CD4-positive, alpha-beta T cell (primary cell): ENCODE measurements around the gene IL4R. TPM values are rescaled to one million over a fixed set of nuclear protein-coding genes. Genes with fewer than 3 reads are reported as not detected.

Experiments
- ATAC-seq: fragments of 200-7000 bp; cut with Tn5 transposase; one replicate; pipeline ENCODE4 v1.10.0; 2022; ENCODE audit warnings: mild to moderate bottlenecking; ENCODE audit not compliant: poor library complexity
- CTCF ChIA-PET: fragments of 350-600 bp; sonication (Branson Sonifier 250); formaldehyde crosslinking; loops from one replicate; lab custom pipeline; 2021; ENCODE audit warnings: antibody characterized with exemption, inconsistent platforms; lab: Charles Lee
- POLR2A ChIA-PET: fragments of 350-600 bp; sonication (Branson Sonifier 250); formaldehyde crosslinking; loops from one replicate; lab custom pipeline; 2021; ENCODE audit warnings: antibody characterized with exemption, inconsistent platforms; lab: Charles Lee
- DNase-seq, 14 experiments: peaks; one replicate each; pipeline ENCODE4 v3.0.0-alpha.2; 2013 to 2020; ENCODE audit warnings: mixed read lengths in 2 of 14
- H3K27ac ChIP-seq, 2 donors: one replicate each; pipeline versions ENCODE4 v1.5.1 to v1.7.0; 2013; ENCODE audit warnings: low read length in 2 of 2, low read depth in 1 of 2, mild to moderate bottlenecking in 1 of 2
- H3K27me3 ChIP-seq, 2 experiments: 1 replicate in 1 of 2; 2 replicates in 1 of 2; pipeline versions ENCODE4 v1.6.1 to v1.7.0; 2013; ENCODE audit warnings: low read length in 2 of 2, control low read depth in 1 of 2, mild to moderate bottlenecking in 1 of 2, moderate library complexity in 1 of 2; ENCODE audit not compliant: insufficient read depth in 2 of 2, control insufficient read depth in 1 of 2
- H3K36me3 ChIP-seq: one replicate; pipeline ENCODE4 v1.6.1; 2013; ENCODE audit warnings: low read length, control low read depth; ENCODE audit not compliant: insufficient read depth
- H3K4me1 ChIP-seq: one replicate; pipeline ENCODE4 v1.6.1; 2013; ENCODE audit warnings: low read length, control low read depth; ENCODE audit not compliant: insufficient read depth
- H3K4me3 ChIP-seq: one replicate; pipeline ENCODE4 v1.5.1; 2013; ENCODE audit warnings: mild to moderate bottlenecking, low read length, moderate library complexity
- H3K9me3 ChIP-seq, 2 experiments: 1 replicate in 1 of 2; 2 replicates in 1 of 2; pipeline versions ENCODE4 v1.6.1 to v1.7.0; 2013; ENCODE audit warnings: low read length in 2 of 2, mild to moderate bottlenecking in 2 of 2, control low read depth in 1 of 2, moderate library complexity in 1 of 2; ENCODE audit not compliant: control insufficient read depth in 1 of 2, insufficient read depth in 1 of 2
- H3K27ac Mint-ChIP-seq: one replicate; pipeline ENCODE4 v1.8.0; 2020; ENCODE audit warnings: mixed read lengths
- H3K27me3 Mint-ChIP-seq: one replicate; pipeline ENCODE4 v1.8.0; 2021; ENCODE audit warnings: mixed read lengths
- H3K36me3 Mint-ChIP-seq: one replicate; pipeline ENCODE4 v1.8.0; 2021; ENCODE audit warnings: low read depth, mixed read lengths
- H3K4me1 Mint-ChIP-seq: one replicate; pipeline ENCODE4 v1.8.0; 2021; ENCODE audit warnings: low read depth, mixed read lengths
- H3K4me3 Mint-ChIP-seq: one replicate; pipeline ENCODE4 v1.8.0; 2020; ENCODE audit warnings: mild to moderate bottlenecking, mixed read lengths
- H3K9me3 Mint-ChIP-seq: one replicate; pipeline ENCODE4 v1.8.0; 2020; ENCODE audit warnings: mixed read lengths
- intact Hi-C, 2 experiments: fragments of 100-400 bp; cut with DNase I in 1 of 2; cut with micrococcal nuclease in 1 of 2; formaldehyde crosslinking; loops; one replicate each; pipeline versions ENCODE4 v1.15.1 to v1.9.0; 2023 to 2025; cut with DNase I, micrococcal nuclease
- total RNA-seq, 174 experiments: library from RNA in 2 of 174; stranded (reverse) in 2 of 174; gene quantifications; one replicate each; pipeline ENCODE4 v1.2.3 and lab custom pipeline; 2021 to 2026
- TF ChIP-seq, protein P1 (sequence below): fragments of 200-600 bp; IDR thresholded peaks from one replicate; pipeline ENCODE4 v1.8.0; 2022; ENCODE audit warnings: antibody characterized with exemption, mild to moderate bottlenecking

IL4R gene
- total RNA-seq, 2 experiments from 2014 or later: 145 to 147 TPM

DNA sequence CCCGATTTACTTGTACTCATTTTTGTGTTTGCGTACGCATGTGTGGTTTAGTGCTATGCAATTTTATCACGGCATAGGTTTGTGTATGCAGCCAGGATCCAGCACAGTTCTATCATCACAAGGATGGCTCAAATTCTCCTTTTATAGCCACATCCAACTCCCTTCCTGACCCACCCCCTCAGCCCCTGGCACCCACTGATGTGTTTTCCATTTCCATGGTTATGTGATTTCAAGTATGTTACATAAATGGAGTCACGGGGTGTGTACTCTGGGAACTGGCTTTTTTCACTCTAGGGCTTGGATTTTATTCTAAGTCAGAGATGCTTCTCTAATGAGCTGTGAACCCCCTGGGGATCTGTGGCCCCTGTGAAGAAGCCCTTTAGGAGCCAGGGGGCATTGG is 16.8 kb downstream of the IL4R start:
- Mint-ChIP-seq H3K9me3 (no peaks in the 10 kb centered on the region), H3K27me3 (no peaks in the 10 kb centered on the region), H3K27ac (peak overlapping the region; percentile 74), H3K4me1 (peaks cover 91% of the 10 kb centered on the region), H3K4me3 (peak overlapping the region; percentile 38), H3K36me3 (peaks cover 81% of the 10 kb centered on the region)
- CTCF ChIA-PET: interaction anchor here (4.1 kb wide), 1 partner anchor 96 kb away, joined by 21 read pairs; no protein-coding TSS in a partner anchor
- Histone ChIP-seq H3K9me3 (no peaks in the 10 kb centered on the region), H3K27ac (peak overlapping the region in 1 of 2 donors; percentile 10), H3K27me3 (no peaks in the 10 kb centered on the region), H3K36me3 (peaks cover 55% of the 10 kb centered on the region), H3K4me3 (no peak overlapping the region), H3K4me1 (peaks cover 57% of the 10 kb centered on the region)
- POLR2A ChIA-PET: interaction anchor here (1.0 to 2.0 kb wide), 2 partner anchors 10 to 37 kb away, joined by 3 to 6 read pairs; no protein-coding TSS in a partner anchor
- intact Hi-C loops: no loop called here
- DNase-seq (no peak), ATAC-seq (no peak)
- TF ChIP-seq, protein P1, sequence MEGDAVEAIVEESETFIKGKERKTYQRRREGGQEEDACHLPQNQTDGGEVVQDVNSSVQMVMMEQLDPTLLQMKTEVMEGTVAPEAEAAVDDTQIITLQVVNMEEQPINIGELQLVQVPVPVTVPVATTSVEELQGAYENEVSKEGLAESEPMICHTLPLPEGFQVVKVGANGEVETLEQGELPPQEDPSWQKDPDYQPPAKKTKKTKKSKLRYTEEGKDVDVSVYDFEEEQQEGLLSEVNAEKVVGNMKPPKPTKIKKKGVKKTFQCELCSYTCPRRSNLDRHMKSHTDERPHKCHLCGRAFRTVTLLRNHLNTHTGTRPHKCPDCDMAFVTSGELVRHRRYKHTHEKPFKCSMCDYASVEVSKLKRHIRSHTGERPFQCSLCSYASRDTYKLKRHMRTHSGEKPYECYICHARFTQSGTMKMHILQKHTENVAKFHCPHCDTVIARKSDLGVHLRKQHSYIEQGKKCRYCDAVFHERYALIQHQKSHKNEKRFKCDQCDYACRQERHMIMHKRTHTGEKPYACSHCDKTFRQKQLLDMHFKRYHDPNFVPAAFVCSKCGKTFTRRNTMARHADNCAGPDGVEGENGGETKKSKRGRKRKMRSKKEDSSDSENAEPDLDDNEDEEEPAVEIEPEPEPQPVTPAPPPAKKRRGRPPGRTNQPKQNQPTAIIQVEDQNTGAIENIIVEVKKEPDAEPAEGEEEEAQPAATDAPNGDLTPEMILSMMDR: no peak

DNA sequence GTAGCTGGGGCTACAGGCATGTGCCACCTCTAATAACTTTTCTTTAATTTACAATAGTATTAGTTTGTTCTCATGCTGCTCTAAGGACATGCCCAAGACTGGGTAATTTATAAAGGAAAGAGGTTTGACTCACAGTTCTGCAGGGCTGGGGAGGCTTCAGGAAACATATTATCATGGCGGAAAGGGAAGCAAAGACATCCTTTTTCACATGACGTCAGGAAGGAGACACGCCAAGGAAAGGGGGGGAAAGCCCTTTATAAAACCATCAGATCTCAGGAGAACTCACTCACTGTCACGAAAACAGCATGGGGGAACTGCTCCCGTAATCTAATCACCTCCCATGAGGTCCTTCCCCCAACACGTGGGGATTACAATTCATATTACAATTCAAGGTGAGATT is 18.3 kb downstream of the IL4R start:
- Mint-ChIP-seq H3K27ac (peak overlapping the region; percentile 47), H3K27me3 (no peaks in the 10 kb centered on the region), H3K4me3 (no peak overlapping the region), H3K36me3 (peaks cover 83% of the 10 kb centered on the region), H3K9me3 (no peaks in the 10 kb centered on the region), H3K4me1 (peaks cover 85% of the 10 kb centered on the region)
- peaks cover 43% of the 10 kb centered on the region for H3K4me1 ChIP-seq
- ATAC-seq (no peak), DNase-seq (peak in 2 of 14 experiments; percentile 44 to 64)
- H3K27me3 ChIP-seq: no peaks in the 10 kb centered on the region
- ChIA-PET CTCF (no interaction called here), POLR2A (no interaction called here)
- TF ChIP-seq, protein P1: no peak
- no peak overlapping the region for H3K27ac ChIP-seq
- no peaks in the 10 kb centered on the region for H3K9me3 ChIP-seq
- intact Hi-C loops: no loop called here
- H3K4me3 ChIP-seq: no peak overlapping the region
- peaks cover 58% of the 10 kb centered on the region for H3K36me3 ChIP-seq

DNA sequence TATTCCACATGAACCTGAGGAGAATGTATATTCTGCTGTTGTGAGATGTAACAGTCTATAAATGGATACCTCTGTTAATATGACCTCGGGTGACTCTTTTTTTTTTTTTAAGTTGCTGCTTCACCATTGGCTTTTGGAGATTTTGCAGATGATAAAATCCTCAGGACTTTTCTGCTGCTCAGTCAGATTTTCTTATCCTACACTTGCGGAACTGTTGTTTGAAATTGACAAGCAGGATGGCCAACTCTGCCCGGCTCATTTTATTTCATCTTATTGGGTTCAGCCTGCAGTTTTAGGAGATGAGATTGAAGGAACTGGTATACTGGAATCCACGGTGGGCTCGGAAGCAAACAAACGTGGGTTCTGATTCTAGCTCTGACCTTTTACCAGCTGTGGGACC is 19.3 kb downstream of the IL4R start:
- no peak overlapping the region for H3K4me3 Mint-ChIP-seq
- Histone ChIP-seq H3K4me1 (peaks cover 33% of the 10 kb centered on the region), H3K4me3 (no peak overlapping the region), H3K27me3 (no peaks in the 10 kb centered on the region), H3K27ac (no peak overlapping the region), H3K9me3 (no peaks in the 10 kb centered on the region), H3K36me3 (peaks cover 66% of the 10 kb centered on the region)
- H3K27ac Mint-ChIP-seq: peak overlapping the region; percentile 47
- H3K27me3 Mint-ChIP-seq: no peaks in the 10 kb centered on the region
- no peaks in the 10 kb centered on the region for H3K9me3 Mint-ChIP-seq
- POLR2A ChIA-PET: no interaction called here
- intact Hi-C loops: no loop called here
- H3K36me3 Mint-ChIP-seq: peaks cover 84% of the 10 kb centered on the region
- peaks cover 79% of the 10 kb centered on the region for H3K4me1 Mint-ChIP-seq
- CTCF ChIA-PET: no interaction called here
- ATAC-seq (no peak), DNase-seq (no peak)
- TF ChIP-seq, protein P1: no peak
